Measurements from ENCODE around the gene MSI2. TPM values are rescaled to one million over a fixed set of nuclear protein-coding genes. Genes with fewer than 3 reads are reported as not detected.

The MSI2 gene
- total and polyA plus RNA-seq, 9 of the 15 experiments (the other 6 are each of a cell fraction or from before 2014, with no cell fraction given) = 4.6 to 61.8 (median 42.4) TPM

- TF ChIP-seq, protein P1, sequence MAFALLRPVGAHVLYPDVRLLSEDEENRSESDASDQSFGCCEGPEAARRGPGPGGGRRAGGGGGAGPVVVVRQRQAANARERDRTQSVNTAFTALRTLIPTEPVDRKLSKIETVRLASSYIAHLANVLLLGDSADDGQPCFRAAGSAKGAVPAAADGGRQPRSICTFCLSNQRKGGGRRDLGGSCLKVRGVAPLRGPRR (CRISPR knock-in tag; IDR thresholded peaks at IDR 0.05) = no peak; the same call in 1 of the 2 replicates
- TF ChIP-seq GTF2E2 (tag; IDR thresholded peaks at IDR 0.05) (no peak), ATF7 (IDR thresholded peaks at IDR 0.05) (peak; percentile 88), ADNP (tag; IDR thresholded peaks at IDR 0.05) (no peak), HMBOX1 (IDR thresholded peaks at IDR 0.05) (0 out of 2 replicates have a peak, but pooled peaks have one; percentile 37), SMARCA4 (IDR thresholded peaks at IDR 0.05) (peak; percentile 76), RREB1 (CRISPR knock-in tag; IDR thresholded peaks at IDR 0.05) (no peak), ZNF445 (CRISPR knock-in tag; IDR thresholded peaks at IDR 0.05; ENCODE audit: low read depth) (no peak), ARHGAP35 (IDR thresholded peaks at IDR 0.05; ENCODE audit: partially characterized antibody) (no peak), ZNF583 (CRISPR knock-in tag; IDR thresholded peaks at IDR 0.05) (peak; percentile 42; the same call in 1 of the 2 replicates), IRF1 (CRISPR knock-in tag; IDR thresholded peaks at IDR 0.05; ENCODE audit: borderline replicate concordance) (no peak), CREB1 (IDR thresholded peaks at IDR 0.05) (no peak), CREB1 (CRISPR knock-in tag; IDR thresholded peaks at IDR 0.05) (peak; percentile 31; the same call in 1 of the 2 replicates), L3MBTL2 (IDR thresholded peaks at IDR 0.05) (peak; percentile 79)
- TF ChIP-seq, protein P2, sequence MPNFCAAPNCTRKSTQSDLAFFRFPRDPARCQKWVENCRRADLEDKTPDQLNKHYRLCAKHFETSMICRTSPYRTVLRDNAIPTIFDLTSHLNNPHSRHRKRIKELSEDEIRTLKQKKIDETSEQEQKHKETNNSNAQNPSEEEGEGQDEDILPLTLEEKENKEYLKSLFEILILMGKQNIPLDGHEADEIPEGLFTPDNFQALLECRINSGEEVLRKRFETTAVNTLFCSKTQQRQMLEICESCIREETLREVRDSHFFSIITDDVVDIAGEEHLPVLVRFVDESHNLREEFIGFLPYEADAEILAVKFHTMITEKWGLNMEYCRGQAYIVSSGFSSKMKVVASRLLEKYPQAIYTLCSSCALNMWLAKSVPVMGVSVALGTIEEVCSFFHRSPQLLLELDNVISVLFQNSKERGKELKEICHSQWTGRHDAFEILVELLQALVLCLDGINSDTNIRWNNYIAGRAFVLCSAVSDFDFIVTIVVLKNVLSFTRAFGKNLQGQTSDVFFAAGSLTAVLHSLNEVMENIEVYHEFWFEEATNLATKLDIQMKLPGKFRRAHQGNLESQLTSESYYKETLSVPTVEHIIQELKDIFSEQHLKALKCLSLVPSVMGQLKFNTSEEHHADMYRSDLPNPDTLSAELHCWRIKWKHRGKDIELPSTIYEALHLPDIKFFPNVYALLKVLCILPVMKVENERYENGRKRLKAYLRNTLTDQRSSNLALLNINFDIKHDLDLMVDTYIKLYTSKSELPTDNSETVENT (CRISPR knock-in tag; IDR thresholded peaks at IDR 0.05) = no peak
These were observed 203.1 kb downstream of the MSI2 start (continued) for GRCh38 chr17:57459286-57459915.

Data from K562 (cell line).